SK-N-SH (cell line): ENCODE results near the gene SRSF2. TPM values are rescaled to one million over a fixed set of nuclear protein-coding genes. Genes with fewer than 3 reads are reported as not detected.
"Not testable (repeated sequence)": the region's sequence is repeated elsewhere in the genome, so short reads cannot be mapped to it uniquely, and the experiment has no call there.

ENCODE experiments used
- CTCF ChIA-PET: fragments of 300-600, 350-600 bp; formaldehyde crosslinking; extraction: SDS; loops from one replicate; lab custom pipeline; 2021; lab: Yijun Ruan, JAX
- POLR2A ChIA-PET: fragments of 350-600 bp; sonication (Branson Sonifier 250); formaldehyde crosslinking; extraction: SDS; loops from one replicate; lab custom pipeline; 2020; ENCODE audit warnings: antibody characterized with exemption, inconsistent platforms; lab: Yijun Ruan, JAX
- DNase-seq: peaks from one replicate; pipeline ENCODE4 v3.0.0; 2012
- H2AFZ ChIP-seq: fragments of 200-600 bp; sonication (generic); 2 replicates; pipeline ENCODE4 v1.8.1; 2016; ENCODE audit warnings: antibody characterized with exemption, mild to moderate bottlenecking, low read depth
- H3F3A ChIP-seq: fragments of 200-600 bp; sonication (generic); replicated peaks from 2 replicates; pipeline ENCODE3; 2016; ENCODE audit warnings: antibody characterized with exemption, mild to moderate bottlenecking; ENCODE audit not compliant: insufficient read depth
- H3K27ac ChIP-seq, 2 experiments: fragments of 200-500 bp in 1 of 2; fragments of 200-600 bp in 1 of 2; sonication (Bioruptor generic) in 1 of 2; sonication (generic), shearing (Covaris generic) in 1 of 2; 2 replicates each; pipeline versions ENCODE4 v1.5.1 to v1.6.1; 2014 to 2016; ENCODE audit warnings: low read depth in 2 of 2, inconsistent platforms in 1 of 2, low read length in 1 of 2, mild to moderate bottlenecking in 1 of 2, mixed read lengths in 1 of 2
- H3K27me3 ChIP-seq: fragments of 200-600 bp; sonication (generic), shearing (Covaris generic); 2 replicates; pipeline ENCODE4 v1.6.1; 2016; ENCODE audit warnings: mixed run types; ENCODE audit not compliant: insufficient read depth
- H3K36me3 ChIP-seq, 2 experiments: fragments of 200-500 bp in 1 of 2; fragments of 200-600 bp in 1 of 2; sonication (Bioruptor generic) in 1 of 2; sonication (generic) in 1 of 2; replicated peaks in 1 of 2; 2 replicates each; pipeline versions ENCODE3 to v1.5.1; 2014 to 2016; ENCODE audit warnings: low read length in 1 of 2, mild to moderate bottlenecking in 1 of 2; ENCODE audit not compliant: insufficient read depth in 2 of 2, control insufficient read depth in 1 of 2
- H3K4me1 ChIP-seq, 2 experiments: fragments of 200-500 bp in 1 of 2; fragments of 200-600 bp in 1 of 2; sonication (Bioruptor generic) in 1 of 2; sonication (generic), shearing (Covaris generic) in 1 of 2; 2 replicates each; pipeline versions ENCODE4 v1.5.1 to v1.6.1; 2014 to 2016; ENCODE audit warnings: low read depth in 1 of 2, low read length in 1 of 2, mixed run types in 1 of 2; ENCODE audit not compliant: insufficient read depth in 2 of 2, control insufficient read depth in 1 of 2
- H3K4me2 ChIP-seq: fragments of 200-600 bp; sonication (generic), shearing (Covaris generic); 2 replicates; pipeline ENCODE4 v1.6.1; 2017; ENCODE audit warnings: mixed run types
- H3K4me3 ChIP-seq, 2 experiments: fragments of 200-500 bp in 1 of 2; fragments of 200-600 bp in 1 of 2; sonication (Bioruptor generic) in 1 of 2; sonication (generic), shearing (Covaris generic) in 1 of 2; 2 replicates each; pipeline versions ENCODE4 v1.5.1 to v1.8.1; 2014 to 2016; ENCODE audit warnings: low read depth in 2 of 2, inconsistent platforms in 1 of 2, low read length in 1 of 2, mild to moderate bottlenecking in 1 of 2, mixed read lengths in 1 of 2, moderate library complexity in 1 of 2
- H3K79me2 ChIP-seq: fragments of 200-600 bp; sonication (generic); 2 replicates; pipeline ENCODE4 v1.8.1; 2017; ENCODE audit warnings: mild to moderate bottlenecking; ENCODE audit not compliant: insufficient read depth
- H3K9ac ChIP-seq: fragments of 200-600 bp; sonication (generic); 2 replicates; pipeline ENCODE4 v1.6.1; 2017; ENCODE audit warnings: mixed run types
- H3K9me2 ChIP-seq: fragments of 200-600 bp; sonication (generic); 2 replicates; pipeline ENCODE4 v1.6.1; 2017; ENCODE audit warnings: mixed run types
- H3K9me3 ChIP-seq: fragments of 200-600 bp; sonication (generic); 2 replicates; pipeline ENCODE4 v1.6.1; 2017; ENCODE audit warnings: mixed run types, mild to moderate bottlenecking, moderate library complexity
- H4K20me1 ChIP-seq: fragments of 200-600 bp; sonication (generic); 2 replicates; pipeline ENCODE4 v1.6.1; 2017; ENCODE audit warnings: mild to moderate bottlenecking, mixed run types; ENCODE audit not compliant: insufficient read depth
- EP300 ChIP-seq, 2 experiments: IDR thresholded peaks; 2 replicates each; pipeline versions ENCODE4 v1.4.0 to v1.6.1; 2012; ENCODE audit warnings: borderline replicate concordance in 1 of 2, low read depth in 1 of 2, low read length in 1 of 2
- GATA2 ChIP-seq: sonication (generic); formaldehyde crosslinking; IDR thresholded peaks from 2 replicates; pipeline ENCODE4 v1.5.0; 2020; ENCODE audit warnings: mild to moderate bottlenecking, missing genetic modification reagents
- RFX5 ChIP-seq: IDR thresholded peaks from 2 replicates; pipeline ENCODE4 v1.6.1; 2012; ENCODE audit warnings: mild to moderate bottlenecking, improper control_type of control experiment, low read length
- RXRA ChIP-seq: IDR thresholded peaks from 2 replicates; pipeline ENCODE4 v1.4.0; 2012; ENCODE audit warnings: low read depth, mild to moderate bottlenecking, borderline replicate concordance
- WGBS: methylation state at CpG from one replicate; pipeline ENCODE4 v1.1.6; 2017; ENCODE audit warnings: low lambda C conversion rate; 5-methylcytosine and 5-hydroxymethylcytosine counted together
- polyA plus RNA-seq, 3 experiments: library from polyadenylated mRNA; depleted of rRNA; stranded (reverse); fragments of >200 nt; gene quantifications; 2 replicates each; pipeline ENCODE4 v1.2.3, GENCODE V29; 2012
- TF ChIP-seq, protein P1 (sequence below): IDR thresholded peaks from 2 replicates; pipeline ENCODE4 v1.4.0; 2012; ENCODE audit warnings: low read depth, borderline replicate concordance
- TF ChIP-seq, protein P2 (sequence below): fragments of 150-350 bp; IDR thresholded peaks from 2 replicates; pipeline ENCODE4 v1.6.1; 2017; ENCODE audit warnings: antibody characterized with exemption, low read length, low read depth, borderline replicate concordance
- TF ChIP-seq, protein P3 (sequence below): fragments of 200-600 bp; sonication (generic); IDR thresholded peaks from 2 replicates; pipeline ENCODE4 v1.6.1; 2017; ENCODE audit warnings: antibody characterized with exemption, mild to moderate bottlenecking, moderate library complexity

The SRSF2 gene
- polyA plus RNA-seq, 1 of the 3 experiments (the other 2 are of a cell fraction), result 211 TPM

DNA sequence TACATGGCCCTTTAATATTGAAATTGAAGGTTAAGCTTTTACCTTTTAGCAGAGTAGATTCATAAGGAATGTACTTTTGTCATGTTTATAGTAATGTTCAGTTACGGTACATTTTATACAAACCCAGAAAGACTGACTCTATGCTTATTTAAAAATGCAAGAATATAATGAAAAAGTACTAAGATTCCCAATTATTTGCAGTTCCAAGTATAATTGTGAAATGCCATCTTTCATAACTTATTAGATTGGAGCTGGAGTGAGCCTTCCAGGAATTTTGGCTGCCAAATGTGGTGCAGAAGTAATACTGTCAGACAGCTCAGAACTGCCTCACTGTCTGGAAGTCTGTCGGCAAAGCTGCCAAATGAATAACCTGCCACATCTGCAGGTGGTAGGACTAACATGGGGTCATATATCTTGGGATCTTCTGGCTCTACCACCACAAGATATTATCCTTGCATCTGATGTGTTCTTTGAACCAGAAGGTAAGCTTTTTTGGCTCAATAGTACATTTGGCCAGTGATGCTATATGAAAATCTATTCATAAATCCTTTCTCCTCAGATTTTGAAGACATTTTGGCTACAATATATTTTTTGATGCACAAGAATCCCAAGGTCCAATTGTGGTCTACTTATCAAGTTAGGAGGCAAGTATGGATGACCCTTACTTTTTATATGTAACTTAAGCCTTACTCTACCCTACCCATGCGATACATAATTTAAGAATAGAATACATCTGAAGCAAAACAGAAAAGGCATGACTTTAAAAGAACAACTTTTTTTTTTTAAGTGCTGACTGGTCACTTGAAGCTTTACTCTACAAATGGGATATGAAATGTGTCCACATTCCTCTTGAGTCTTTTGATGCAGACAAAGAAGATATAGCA is 4.2 kb downstream of the SRSF2 start (continued):
- TF ChIP-seq, protein P1, sequence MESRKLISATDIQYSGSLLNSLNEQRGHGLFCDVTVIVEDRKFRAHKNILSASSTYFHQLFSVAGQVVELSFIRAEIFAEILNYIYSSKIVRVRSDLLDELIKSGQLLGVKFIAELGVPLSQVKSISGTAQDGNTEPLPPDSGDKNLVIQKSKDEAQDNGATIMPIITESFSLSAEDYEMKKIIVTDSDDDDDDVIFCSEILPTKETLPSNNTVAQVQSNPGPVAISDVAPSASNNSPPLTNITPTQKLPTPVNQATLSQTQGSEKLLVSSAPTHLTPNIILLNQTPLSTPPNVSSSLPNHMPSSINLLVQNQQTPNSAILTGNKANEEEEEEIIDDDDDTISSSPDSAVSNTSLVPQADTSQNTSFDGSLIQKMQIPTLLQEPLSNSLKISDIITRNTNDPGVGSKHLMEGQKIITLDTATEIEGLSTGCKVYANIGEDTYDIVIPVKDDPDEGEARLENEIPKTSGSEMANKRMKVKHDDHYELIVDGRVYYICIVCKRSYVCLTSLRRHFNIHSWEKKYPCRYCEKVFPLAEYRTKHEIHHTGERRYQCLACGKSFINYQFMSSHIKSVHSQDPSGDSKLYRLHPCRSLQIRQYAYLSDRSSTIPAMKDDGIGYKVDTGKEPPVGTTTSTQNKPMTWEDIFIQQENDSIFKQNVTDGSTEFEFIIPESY, result 0 out of 2 replicates have a peak, but pooled peaks have one; percentile 25
- TF ChIP-seq EP300 (IDR thresholded peaks at IDR 0.05; ENCODE audit: borderline replicate concordance in 1 of 2, low read depth in 1 of 2, low read length in 1 of 2) (no peak), GATA2 (CRISPR knock-in tag) (no peak), RFX5 (no peak), RXRA (no peak)
- TF ChIP-seq, protein P2, sequence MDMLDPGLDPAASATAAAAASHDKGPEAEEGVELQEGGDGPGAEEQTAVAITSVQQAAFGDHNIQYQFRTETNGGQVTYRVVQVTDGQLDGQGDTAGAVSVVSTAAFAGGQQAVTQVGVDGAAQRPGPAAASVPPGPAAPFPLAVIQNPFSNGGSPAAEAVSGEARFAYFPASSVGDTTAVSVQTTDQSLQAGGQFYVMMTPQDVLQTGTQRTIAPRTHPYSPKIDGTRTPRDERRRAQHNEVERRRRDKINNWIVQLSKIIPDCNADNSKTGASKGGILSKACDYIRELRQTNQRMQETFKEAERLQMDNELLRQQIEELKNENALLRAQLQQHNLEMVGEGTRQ, result no peak
- TF ChIP-seq, protein P3, sequence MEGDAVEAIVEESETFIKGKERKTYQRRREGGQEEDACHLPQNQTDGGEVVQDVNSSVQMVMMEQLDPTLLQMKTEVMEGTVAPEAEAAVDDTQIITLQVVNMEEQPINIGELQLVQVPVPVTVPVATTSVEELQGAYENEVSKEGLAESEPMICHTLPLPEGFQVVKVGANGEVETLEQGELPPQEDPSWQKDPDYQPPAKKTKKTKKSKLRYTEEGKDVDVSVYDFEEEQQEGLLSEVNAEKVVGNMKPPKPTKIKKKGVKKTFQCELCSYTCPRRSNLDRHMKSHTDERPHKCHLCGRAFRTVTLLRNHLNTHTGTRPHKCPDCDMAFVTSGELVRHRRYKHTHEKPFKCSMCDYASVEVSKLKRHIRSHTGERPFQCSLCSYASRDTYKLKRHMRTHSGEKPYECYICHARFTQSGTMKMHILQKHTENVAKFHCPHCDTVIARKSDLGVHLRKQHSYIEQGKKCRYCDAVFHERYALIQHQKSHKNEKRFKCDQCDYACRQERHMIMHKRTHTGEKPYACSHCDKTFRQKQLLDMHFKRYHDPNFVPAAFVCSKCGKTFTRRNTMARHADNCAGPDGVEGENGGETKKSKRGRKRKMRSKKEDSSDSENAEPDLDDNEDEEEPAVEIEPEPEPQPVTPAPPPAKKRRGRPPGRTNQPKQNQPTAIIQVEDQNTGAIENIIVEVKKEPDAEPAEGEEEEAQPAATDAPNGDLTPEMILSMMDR, result no peak

DNA sequence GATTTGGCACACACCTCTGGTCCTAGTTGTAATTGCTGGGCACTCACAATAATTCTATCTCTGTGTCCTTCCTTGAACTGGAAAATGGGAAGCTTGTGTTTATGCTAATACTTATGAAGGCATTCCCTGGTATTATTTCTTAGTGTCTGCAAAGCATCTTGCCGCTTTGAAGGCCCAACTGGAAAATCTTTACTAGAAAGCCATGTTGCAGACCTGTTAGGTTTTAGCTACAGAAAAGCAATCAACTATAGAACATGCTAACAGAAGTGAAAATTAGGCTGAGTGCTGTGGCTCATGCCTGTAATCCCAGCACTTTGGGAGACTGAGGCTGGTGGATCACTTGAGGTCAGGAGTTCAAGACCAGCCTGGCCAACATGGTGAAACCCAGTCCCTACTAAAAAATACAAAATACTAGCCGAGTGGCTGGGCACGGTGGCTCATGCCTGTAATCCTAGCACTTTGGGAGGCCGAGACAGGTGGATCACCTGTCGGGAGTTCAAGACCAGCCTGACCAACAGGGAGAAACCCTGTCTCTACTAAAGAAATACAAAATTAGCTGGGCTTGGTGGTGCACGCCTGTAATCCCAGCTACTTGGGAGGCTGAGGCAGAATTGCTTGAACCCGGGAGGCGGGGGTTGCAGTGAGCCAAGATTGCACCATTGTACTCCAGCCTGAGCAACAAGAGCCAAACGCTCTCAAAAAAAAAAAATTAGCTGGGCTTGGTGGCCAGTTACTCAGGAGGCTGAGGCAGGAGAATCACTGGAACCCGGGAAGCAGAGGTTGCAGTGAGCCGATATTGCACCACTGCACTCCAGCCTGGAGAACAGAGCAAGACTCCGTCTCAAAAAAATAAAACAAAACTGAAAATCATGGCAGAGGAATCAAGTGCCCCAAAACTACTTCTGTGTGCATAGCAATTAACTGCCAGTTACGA is 5.1 kb downstream of the SRSF2 start:
- H3K9me2 ChIP-seq, result not testable (repeated sequence)
- Histone ChIP-seq H3K36me3 (peaks cover 45 to 62% of the 10 kb centered on the region in 2 experiments), H3K27ac (peak overlapping the region; percentile 98 to 99; a peak in 2 of 4 replicates)

More for the DNA sequence above, 5.1 kb downstream of the SRSF2 start:
- CTCF ChIA-PET, result interaction anchor here (1.2 to 3.1 kb wide), 7 partner anchors 10 to 335 kb away, joined by 3 to 17 read pairs (median 4); no protein-coding TSS in a partner anchor
- H4K20me1 ChIP-seq, result peaks cover 53% of the 10 kb centered on the region
- peaks cover 33 to 35% of the 10 kb centered on the region in 2 experiments for H3K4me1 ChIP-seq
- not testable (repeated sequence) for H3K9me3 ChIP-seq, DNase-seq, H3K27me3 ChIP-seq, H3K9ac ChIP-seq, H2AFZ ChIP-seq, H3K4me3 ChIP-seq
- H3F3A ChIP-seq, result peaks cover 57% of the 10 kb centered on the region
- H3K79me2 ChIP-seq, result peaks cover 100% of the 10 kb centered on the region
- POLR2A ChIA-PET, result interaction anchor here (0.9 to 1.2 kb wide), 2 partner anchors 7 to 19 kb away, joined by 3 read pairs; no protein-coding TSS in a partner anchor
- WGBS, result 93% methylated on average over 13 of the region's 13 CpGs
- peak overlapping the region; percentile 86; the same call in 1 of the 2 replicates for H3K4me2 ChIP-seq
